Posterior vena cava (tissue), 2 donors: ENCODE results near the gene DLG5. TPM values are rescaled to one million over a fixed set of nuclear protein-coding genes. Genes with fewer than 3 reads are reported as not detected.

Experiments used
- DNase-seq: peaks from one replicate; pipeline ENCODE4 v3.0.0-alpha.2; 2020; ENCODE audit warnings: low spot score
- intact Hi-C, 2 donors: fragments of 100-400 bp; cut with DNase I; formaldehyde crosslinking; loops; one replicate each; pipeline versions ENCODE4 v1.14.1 to v1.14.2; 2022 to 2023
- total RNA-seq, 2 donors: library from RNA; stranded (reverse); fragmentation: NEBNext Ultra II Directional; extraction: Animal tissue kit (Norgen Biotek cat#: 25700); gene quantifications; one replicate each; pipeline ENCODE4 v1.2.1, GENCODE V29; 2021
- donor health status: DM: yes; HTN: yes; CAD: no.
- donor health status: DM: yes; HTN: yes; CAD: no.

DLG5 gene
- total RNA-seq, 2 donors from 2014 or later = 34.4 to 39.9 TPM

GRCh38 chr10:77859865-77860282 lies 66.7 kb downstream of the DLG5 start:
- intact Hi-C loops = no loop called here
- DNase-seq = no peak

GRCh38 chr10:77859200-77859864 lies 67.2 kb downstream of the DLG5 start:
- intact Hi-C loops = no loop called here
- DNase-seq = no peak

GRCh38 chr10:77857272-77857671 lies 69.3 kb downstream of the DLG5 start:
- intact Hi-C loops = no loop called here
- DNase-seq = no peak

GRCh38 chr10:77856566-77856965 lies 70.0 kb downstream of the DLG5 start:
- no peak for DNase-seq
- intact Hi-C loops = no loop called here

GRCh38 chr10:77855404-77856155 lies 71.0 kb downstream of the DLG5 start:
- intact Hi-C loops = no loop called here
- no peak for DNase-seq

- DNase-seq = no peak
- intact Hi-C loops = no loop called here
Observed at GRCh38 chr10:77854115-77854514, 72.4 kb downstream of the DLG5 start.

- intact Hi-C loops = no loop called here
- no peak for DNase-seq
Observed at GRCh38 chr10:77853256-77853655, 73.3 kb downstream of the DLG5 start.

GRCh38 chr10:77850620-77851231 lies 75.8 kb downstream of the DLG5 start:
- intact Hi-C loops = no loop called here

GRCh38 chr10:77849039-77849664 lies 77.4 kb downstream of the DLG5 start:
- no peak for DNase-seq
- intact Hi-C loops = loop anchor here (5.0 to 10.0 kb wide), 4 partner anchors 78 to 176 kb away; partner anchors contain the start of genes DLG5 (in 1 of the 2) and POLR3A (in 1 of the 2)

More at GRCh38 chr10:77850620-77851231, 75.8 kb downstream of the DLG5 start:
- no peak for DNase-seq

GRCh38 chr10:77846718-77847311 lies 79.7 kb downstream of the DLG5 start:
- intact Hi-C loops = loop anchor here (5.0 to 10.0 kb wide), 4 partner anchors 80 to 178 kb away; partner anchors contain the start of genes DLG5 (in 1 of the 2) and POLR3A (in 1 of the 2)
- DNase-seq = peak; percentile 92

GRCh38 chr10:77845451-77845850 lies 81.1 kb downstream of the DLG5 start:
- intact Hi-C loops = loop anchor here (5.0 to 10.0 kb wide), 4 partner anchors 82 to 179 kb away; partner anchors contain the start of genes DLG5 (in 1 of the 2) and POLR3A (in 1 of the 2)
- DNase-seq = no peak

GRCh38 chr10:77844713-77845445 lies 81.7 kb downstream of the DLG5 start:
- DNase-seq = peak; percentile 42
- intact Hi-C loops = loop anchor here (5.0 to 10.0 kb wide), 4 partner anchors 82 to 180 kb away; partner anchors contain the start of genes DLG5 (in 1 of the 2) and POLR3A (in 1 of the 2)

GRCh38 chr10:77844177-77844576 lies 82.4 kb downstream of the DLG5 start:
- intact Hi-C loops = loop anchor here in 1 of 2 donors (10.0 kb wide), 2 partner anchors 131 to 181 kb away; partner anchors contain the start of gene POLR3A
- peak; percentile 8 for DNase-seq

GRCh38 chr10:77843264-77843663 lies 83.3 kb downstream of the DLG5 start:
- DNase-seq = no peak
- intact Hi-C loops = loop anchor here in 1 of 2 donors (10.0 kb wide), 2 partner anchors 132 to 182 kb away; partner anchors contain the start of gene POLR3A

- no peak for DNase-seq
- intact Hi-C loops = loop anchor here in 1 of 2 donors (10.0 kb wide), 2 partner anchors 132 to 182 kb away; partner anchors contain the start of gene POLR3A
Observed at GRCh38 chr10:77842652-77843212, 83.8 kb downstream of the DLG5 start.

GRCh38 chr10:77841711-77842375 lies 84.7 kb downstream of the DLG5 start:
- intact Hi-C loops = loop anchor here in 1 of 2 donors (10.0 kb wide), 2 partner anchors 133 to 183 kb away; partner anchors contain the start of gene POLR3A
- no peak for DNase-seq

GRCh38 chr10:77840636-77841035 lies 85.9 kb downstream of the DLG5 start:
- intact Hi-C loops = loop anchor here in 1 of 2 donors (10.0 kb wide), 2 partner anchors 134 to 184 kb away; partner anchors contain the start of gene POLR3A
- DNase-seq = no peak
